IPS DF 4.7 (cell line): ENCODE measurements around the gene CELSR1.
"Not testable (repeated sequence)": the region's sequence is repeated elsewhere in the genome, so short reads cannot be mapped to it uniquely, and the experiment has no call there.

Experiments used
- DNase-seq: peaks from one replicate; pipeline ENCODE4 v3.0.0-alpha.2; 2013; ENCODE audit warnings: low spot score; ENCODE audit errors: extremely low read depth

Gene CELSR1

GRCh38 chr22:46419754-46420571 is 117.5 kb downstream of the CELSR1 start:
- DNase-seq = no peak

- no peak for DNase-seq
Observed at GRCh38 chr22:46418827-46419226, 118.6 kb downstream of the CELSR1 start.

- DNase-seq = no peak
Observed at GRCh38 chr22:46417769-46418168, 119.7 kb downstream of the CELSR1 start.

DNA sequence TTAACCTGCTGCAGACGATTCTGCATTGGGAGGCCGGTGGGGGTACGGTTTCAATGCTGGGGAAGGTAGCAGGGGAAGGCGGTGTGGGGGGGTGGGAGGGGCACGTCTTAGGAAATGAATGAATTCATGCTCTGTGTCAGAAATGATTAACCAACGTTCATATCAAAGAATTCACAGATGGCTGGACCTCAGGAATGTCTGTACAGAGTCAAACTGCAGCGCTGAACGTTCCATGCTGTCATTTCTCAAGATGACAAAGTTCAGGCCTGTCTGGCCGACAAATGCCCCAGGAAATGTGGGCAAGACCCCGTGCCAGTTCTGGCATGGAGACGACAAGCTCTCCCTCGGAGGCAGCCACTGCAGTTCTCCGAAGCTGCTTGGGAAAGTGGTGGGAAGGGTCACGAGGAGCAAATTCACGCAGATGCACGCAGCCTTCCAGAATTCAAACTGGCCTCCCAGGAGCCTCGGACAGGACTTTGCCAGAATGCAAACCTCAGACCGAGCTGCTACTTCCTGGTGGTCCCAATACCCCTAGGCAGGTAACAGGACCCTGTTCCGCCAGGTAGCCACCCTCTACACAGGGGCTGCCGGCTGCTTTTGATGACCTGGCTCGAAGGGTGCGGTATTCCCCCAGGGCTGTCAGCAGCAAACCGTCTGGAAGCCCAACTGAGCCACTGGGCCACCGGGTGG is 120.4 kb downstream of the CELSR1 start:
- DNase-seq = no peak

GRCh38 chr22:46416520-46416871 is 120.9 kb downstream of the CELSR1 start:
- no peak for DNase-seq

DNA sequence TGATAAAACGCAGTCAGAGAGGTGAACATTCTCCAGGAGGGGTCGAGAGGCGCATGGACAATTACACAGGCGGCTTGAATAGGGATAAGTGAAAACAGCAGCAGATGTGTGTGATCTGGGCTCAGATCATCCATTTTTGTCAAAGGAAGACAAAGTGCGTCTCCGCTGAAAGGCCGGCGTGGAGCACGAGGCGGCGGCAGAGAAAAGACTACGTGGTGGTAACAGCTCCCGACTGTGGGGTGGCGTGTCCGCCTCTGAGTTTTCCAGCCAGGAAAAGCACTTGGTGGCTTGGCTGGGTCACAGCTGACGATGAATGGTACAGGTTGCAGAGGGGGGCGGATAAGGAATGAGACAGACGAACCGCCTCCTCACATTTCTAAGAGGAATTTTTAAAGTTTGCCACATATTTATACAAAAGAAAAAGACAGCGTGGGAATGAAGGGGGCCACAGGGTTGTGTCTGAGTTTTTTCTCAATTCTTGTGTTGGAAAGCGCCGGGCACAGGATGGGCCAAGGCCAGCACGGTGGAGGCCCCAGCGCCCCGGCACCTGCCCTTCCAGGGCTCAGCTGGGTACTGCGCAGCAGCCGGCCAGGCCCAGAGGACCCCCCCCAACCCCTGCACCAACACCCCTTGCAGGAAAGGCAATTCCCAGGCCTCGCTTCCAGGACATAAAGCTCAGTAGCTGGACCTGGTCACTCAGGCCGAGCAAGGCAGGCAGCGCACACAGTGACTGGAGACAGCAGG is 121.5 kb downstream of the CELSR1 start:
- no peak for DNase-seq

- DNase-seq = no peak
Observed at GRCh38 chr22:46414704-46415103, 122.7 kb downstream of the CELSR1 start.

DNA sequence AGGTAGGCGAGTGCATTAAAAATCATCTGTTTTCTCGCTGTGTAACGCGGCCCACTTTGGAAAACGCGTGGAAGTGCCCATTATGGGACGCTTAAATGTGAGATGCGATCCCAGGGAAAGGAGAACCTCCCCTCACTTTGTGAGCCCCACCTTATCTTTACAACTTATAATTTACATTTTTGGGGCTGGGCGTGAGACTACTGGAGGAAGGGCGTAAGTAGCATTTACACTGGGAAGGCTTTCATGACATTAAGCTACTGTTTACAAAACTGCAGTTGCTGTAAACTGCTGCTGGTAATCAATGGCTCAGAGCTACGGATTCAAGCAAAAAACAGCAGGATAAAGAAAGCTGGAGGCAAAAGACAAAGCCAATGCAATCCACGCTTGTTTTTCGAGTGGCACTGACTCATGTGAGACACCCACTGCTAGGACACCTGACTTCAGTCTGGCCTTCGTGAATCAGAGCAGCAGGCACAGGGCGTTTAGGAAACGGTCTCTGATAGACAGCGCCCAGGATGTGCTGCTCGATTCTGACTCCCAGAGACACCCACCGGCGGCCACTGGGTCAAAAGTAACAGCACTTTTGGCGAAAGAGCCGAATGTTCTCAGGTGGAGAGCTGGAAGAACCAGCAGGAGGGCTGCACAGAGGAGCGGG is 123.6 kb downstream of the CELSR1 start:
- no peak for DNase-seq

GRCh38 chr22:46411347-46411746 is 126.1 kb downstream of the CELSR1 start:
- DNase-seq = no peak

DNA sequence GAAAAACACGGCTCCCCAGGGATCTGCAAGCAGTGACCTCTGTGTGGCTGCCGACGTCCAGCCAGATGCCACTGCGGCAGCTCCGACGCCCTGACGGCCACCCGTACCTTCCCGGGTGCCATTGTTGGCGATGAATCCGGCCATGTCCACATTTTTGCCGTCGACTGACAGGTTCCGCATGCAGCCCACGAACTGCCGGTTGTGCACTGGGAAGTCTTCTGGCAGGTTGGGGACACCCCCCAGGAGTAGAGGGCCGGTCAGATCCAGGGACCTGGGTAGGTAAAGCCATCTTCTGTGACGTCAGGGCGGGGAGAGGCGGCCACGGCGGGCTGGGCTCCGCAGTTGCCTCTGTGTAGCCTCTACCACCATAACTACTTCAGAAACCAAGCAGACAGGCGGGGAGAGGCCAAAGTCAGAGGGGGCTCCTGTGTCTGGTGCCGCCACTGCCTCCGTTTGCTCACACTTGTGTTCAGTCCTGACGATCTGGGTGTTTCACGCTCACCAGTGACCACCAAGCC is 127.1 kb downstream of the CELSR1 start:
- no peak for DNase-seq

DNA sequence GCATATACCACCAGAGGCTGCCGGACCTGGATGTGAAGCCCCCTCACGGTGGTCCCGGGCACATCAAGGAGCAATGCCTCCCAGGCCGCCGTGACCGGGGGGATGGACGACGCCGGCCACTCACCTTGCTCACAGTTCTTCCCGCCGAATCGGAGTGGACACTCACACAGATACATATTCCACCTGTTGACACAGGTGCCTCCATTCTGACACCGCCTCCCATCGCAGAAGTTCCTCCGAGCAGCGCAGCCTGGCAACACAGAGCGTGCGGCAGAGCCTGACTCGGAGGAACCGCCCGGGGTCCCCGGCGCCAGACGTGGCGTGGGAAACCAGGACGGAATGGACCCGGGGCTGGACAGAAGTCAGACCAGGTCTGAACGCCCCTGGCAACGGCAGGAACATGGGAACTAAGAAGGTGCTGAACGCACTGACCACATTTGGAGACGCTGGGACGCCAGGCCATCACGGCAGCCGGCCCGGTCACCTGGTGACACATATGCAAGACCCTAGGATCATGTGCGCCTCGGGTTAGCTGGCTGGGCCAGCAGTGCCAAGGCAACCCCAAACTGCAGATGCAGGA is 127.7 kb downstream of the CELSR1 start:
- no peak for DNase-seq

DNA sequence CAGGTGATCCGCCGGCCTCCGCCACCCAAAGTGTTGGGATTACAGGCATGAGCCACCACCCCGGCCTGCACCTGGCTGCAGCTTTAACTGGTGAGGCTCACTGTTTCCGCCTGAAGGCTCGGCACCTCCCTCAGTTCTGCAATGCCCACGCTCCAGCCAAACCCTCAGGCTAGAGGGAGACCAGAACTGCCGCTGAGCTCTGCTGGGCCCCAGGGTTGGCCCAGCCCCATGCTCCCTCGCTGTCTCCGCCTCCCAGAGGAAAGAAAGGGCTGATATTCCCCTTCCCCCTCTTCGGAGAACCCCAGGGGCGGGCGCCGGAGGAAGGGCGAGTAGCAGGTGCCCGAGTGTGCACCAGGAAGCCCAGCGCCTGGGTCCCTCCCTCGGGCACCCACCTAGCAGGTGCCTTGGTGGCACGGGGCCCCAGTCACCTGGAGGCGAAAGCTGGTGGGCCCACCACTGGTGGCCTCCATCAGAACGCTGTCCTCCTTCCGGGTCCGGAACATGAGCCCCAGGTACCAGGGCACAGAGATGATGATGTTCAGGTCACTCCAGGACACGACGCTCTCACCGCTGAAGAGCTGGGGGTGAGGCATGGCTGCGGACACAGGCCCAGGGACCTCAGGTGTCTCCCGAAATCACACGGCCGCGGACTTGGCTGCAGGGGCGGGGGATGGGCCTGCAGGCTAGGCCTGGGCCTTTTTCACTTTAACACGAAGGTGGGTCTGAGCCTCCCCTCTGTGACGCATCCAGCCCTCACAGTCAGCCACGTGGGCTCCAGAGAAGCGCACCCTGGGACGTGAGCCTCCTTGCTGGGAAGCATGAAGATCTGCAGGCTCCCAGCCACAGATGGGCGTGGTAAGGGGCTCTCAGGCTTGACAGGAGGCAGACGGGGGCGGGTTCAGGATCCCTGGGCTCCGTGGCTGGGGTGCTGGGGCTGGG is 128.6 kb downstream of the CELSR1 start:
- no peak for DNase-seq

DNA sequence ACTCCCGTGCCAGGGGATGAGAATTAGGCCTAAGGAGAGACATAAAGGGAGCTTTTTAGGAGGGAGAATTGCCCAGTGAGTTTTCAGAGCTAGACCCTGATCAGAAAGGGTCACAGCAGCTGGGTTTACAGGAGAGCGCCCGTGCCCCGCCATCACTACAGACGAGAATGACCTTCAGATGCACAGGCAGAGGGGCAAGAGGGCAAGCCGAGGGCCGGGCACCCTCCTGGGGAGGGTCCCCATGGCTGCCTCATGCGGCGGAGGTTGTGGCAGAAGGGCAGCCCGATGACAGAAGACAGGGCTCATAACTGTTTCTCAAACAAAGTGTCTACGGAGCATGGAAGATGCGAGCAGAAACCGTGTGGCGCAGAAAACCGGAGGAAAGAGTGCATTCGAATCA is 129.7 kb downstream of the CELSR1 start:
- DNase-seq = no peak

DNA sequence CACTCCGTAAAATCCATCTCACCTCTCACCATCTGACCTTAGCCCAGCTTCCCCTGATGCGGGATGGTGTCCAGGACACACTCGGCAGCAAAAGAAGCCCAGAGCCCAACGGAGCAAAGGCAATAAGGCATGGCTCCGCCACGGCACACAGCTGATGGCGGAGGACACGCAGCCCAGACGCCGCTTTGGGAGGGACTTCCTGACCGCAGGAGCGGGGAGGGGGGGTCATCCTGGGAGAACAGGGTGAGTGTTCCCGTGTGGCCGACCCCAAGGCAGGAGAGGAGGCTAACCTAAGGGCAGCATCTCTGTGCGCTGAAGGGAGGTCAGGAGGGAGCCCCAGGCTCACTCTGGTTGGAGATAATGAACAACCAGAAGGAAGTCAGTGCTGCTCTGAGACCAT is 130.6 kb downstream of the CELSR1 start:
- no peak for DNase-seq

- DNase-seq = no peak
Observed at GRCh38 chr22:46406349-46406748, 131.1 kb downstream of the CELSR1 start.

- DNase-seq = no peak
Observed at GRCh38 chr22:46405901-46406300, 131.5 kb downstream of the CELSR1 start.

GRCh38 chr22:46403880-46404279 is 133.5 kb downstream of the CELSR1 start:
- DNase-seq = not testable (repeated sequence)

- no peak for DNase-seq
Observed at GRCh38 chr22:46402505-46402904, 134.9 kb downstream of the CELSR1 start.

DNA sequence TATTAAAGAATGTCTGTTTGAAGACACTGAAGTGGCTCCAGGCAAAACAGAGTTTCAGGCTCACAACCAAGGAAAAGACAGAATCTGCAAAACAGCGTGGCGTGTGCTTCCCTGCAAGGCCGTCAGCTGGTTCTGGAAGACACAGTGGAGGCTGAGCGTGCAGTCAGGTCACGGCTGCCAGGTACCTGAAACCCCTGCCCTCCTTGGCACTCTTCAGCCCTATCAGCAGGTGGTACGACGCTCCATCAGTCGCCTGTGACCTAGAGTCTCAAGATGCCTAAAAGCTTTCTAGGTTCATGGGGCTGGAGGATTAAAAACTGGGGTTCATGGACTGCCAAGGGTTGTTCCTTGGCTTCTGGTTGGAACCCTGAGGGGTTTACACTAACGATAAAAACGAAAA is 136.1 kb downstream of the CELSR1 start:
- no peak for DNase-seq
